ENCODE data around the gene CENPP.

GRCh38 chr9:92312887-92313623 lies 12.7 kb upstream of the CENPP start:
- no peak for TF ChIP-seq POLR2A (IDR thresholded peaks at IDR 0.05)
- TF ChIP-seq CTCF (IDR thresholded peaks at IDR 0.05): no peak
- no peak for TF ChIP-seq POLR2AphosphoS5 (IDR thresholded peaks at IDR 0.05)

Data from transverse colon (tissue), 4 donors.